ENCODE results near the gene IGSF21.

IGSF21 gene

DNA sequence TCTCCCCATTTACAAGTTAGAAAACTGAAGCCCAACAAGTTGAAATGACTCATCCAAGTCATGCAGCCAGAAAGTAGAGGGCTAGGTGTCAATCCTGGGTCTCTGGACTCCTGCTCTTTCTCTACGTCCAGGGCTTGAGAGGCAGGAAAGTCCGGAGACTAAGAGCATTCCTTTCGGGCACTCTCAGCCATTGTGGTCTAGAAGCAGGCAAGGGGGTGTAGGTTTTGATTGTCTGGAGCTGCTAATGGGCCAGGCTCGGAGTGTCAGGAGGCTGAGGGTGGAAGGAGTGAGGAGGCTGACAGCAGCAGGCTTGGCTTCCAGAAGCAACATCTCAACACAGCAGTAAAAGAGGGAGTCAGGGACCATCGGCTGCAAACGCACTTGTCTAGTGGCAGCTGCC is 265.6 kb downstream of the IGSF21 start:
- DNase-seq = no peak

- no peak for DNase-seq
Observed at GRCh38 chr1:18373882-18374493, 266.4 kb downstream of the IGSF21 start.

GRCh38 chr1:18376661-18377060 is 269.1 kb downstream of the IGSF21 start:
- DNase-seq = no peak

DNA sequence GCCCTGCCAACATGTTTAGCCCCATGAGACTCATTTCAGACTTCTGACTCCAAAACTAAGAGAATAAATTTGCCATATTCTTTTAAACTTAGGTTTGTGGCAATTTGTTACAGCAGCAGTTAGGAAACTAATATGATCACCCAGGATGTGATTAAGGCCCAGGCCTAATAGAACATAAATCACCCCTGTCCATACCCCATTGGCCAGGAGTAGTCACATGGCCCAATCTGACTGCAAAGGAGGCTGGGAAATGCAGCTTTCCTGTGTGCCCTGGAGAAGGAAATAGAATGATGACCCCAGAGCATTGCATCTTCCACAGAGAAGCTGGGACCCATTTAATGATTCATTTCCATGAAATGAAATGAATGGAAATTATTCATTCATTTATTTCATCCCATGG is 272.7 kb downstream of the IGSF21 start:
- DNase-seq = no peak

GRCh38 chr1:18384059-18384458 is 276.5 kb downstream of the IGSF21 start:
- no peak for DNase-seq

DNA sequence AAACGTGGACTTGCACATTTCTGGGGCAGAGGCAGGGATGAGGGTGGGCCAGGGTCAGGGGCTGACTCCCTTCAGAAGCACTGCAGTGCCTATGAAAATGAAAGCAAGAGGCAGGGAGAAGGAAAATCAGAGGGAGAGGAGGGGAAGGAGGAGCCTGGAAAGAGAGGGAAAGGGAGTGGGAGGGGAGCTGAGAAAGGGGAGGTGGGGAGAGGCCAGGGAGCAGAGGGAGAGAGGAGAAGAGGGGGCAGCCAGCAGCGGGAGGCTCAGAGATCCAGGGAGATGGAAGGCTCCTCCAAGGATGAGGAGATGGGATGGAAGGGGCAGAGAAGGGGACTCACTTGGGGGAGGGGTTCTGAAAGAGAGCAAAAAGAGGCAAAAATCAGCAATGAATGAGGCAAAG is 276.9 kb downstream of the IGSF21 start:
- no peak for DNase-seq

DNA sequence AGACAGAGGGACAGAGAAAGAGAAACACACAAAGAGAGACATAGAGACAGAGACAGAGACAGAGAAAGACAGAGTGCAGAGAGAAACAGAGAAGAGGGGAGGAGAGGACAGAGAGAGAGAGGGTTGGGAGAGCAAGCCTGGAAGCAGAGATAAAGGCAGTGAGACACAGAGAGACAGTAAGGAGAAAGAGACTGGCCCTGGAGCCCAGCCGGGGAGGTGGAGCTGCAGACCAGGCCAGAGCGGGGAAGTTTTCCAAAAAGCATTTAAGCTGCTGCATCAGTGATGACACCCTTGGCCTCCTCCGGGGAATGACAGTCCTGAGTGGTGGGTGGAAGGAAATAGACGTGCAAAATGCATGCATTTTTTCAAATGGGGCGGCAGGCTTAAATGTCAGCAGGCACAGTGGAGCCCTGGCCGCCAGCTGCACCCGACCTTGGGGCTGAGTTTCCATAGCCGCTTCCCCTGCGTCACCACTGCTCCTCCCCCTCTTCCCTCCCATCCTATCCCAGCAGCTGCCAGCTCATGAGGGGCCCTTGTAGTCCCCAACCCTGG is 277.7 kb downstream of the IGSF21 start:
- DNase-seq = no peak

- DNase-seq = no peak
Observed at GRCh38 chr1:18386591-18386990, 279.0 kb downstream of the IGSF21 start.

GRCh38 chr1:18387307-18387706 is 279.7 kb downstream of the IGSF21 start:
- DNase-seq = no peak

DNA sequence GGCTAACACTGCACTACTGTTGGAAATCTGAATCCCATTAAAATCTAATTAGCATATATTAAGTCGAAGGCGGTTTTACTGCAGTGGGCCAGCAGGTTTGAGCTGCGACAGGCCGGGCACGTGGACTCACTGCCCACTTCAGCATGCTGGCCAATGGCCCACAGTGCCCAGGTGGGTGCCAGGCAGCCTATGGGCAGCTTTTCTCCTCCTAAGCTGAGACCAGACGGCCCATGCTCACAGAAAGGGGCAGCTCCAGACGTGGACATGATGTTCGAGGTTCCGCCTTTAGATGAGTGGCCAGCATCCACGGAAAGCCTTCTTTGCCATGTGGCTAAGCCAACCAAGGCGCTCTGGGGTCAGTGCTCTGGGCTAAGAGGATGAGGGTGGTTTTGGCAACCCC is 283.4 kb downstream of the IGSF21 start:
- no peak for DNase-seq

DNA sequence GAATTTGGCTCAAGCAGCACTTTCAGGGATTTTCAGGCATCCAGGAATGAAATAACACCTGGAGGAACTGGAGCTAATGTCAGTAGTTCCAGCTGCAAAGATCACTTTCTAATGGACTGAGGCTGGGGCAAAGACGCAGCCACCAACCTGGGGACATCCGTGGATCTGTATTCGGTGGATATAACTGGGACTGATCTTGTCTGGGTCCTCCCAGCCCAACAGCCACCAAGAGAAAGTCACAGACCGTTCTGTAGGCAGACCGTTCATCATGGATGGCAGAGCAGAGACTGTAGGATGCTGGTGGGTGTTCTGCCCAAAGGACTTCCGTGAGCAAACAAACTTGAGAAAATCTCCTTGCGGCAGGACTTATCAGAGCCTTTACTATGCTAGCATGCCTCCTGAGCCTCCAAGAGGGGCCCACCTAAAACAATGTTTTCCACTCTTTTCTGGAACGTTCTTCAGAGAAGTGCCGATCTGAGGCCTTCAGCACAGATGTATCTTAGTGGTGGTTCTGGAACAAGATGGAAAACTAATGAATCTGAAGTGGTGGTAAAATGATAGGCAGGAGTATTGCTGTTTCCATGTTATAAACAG is 287.1 kb downstream of the IGSF21 start:
- DNase-seq = no peak

- DNase-seq = no peak
Observed at GRCh38 chr1:18396247-18396980, 288.8 kb downstream of the IGSF21 start.

DNA sequence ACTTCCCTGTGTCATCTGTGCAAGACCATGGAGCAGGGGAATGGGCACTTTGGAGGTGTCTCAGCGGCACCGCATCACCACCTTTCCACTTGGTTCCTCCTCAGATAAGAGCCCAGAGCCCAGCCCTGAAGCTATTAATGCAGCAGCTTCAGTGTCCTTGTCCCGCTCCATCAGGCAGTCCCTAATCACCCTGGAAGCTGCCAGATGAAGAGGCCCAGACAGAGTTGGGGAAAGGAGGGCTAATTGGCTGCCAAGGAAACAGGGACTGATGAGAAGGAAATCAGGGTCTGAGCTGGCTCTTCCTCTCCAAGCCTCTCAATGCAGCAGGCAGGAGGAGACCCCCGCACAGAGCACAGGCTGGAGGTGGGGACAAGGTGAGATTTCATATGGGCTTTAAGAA is 290.0 kb downstream of the IGSF21 start:
- no peak for DNase-seq

DNA sequence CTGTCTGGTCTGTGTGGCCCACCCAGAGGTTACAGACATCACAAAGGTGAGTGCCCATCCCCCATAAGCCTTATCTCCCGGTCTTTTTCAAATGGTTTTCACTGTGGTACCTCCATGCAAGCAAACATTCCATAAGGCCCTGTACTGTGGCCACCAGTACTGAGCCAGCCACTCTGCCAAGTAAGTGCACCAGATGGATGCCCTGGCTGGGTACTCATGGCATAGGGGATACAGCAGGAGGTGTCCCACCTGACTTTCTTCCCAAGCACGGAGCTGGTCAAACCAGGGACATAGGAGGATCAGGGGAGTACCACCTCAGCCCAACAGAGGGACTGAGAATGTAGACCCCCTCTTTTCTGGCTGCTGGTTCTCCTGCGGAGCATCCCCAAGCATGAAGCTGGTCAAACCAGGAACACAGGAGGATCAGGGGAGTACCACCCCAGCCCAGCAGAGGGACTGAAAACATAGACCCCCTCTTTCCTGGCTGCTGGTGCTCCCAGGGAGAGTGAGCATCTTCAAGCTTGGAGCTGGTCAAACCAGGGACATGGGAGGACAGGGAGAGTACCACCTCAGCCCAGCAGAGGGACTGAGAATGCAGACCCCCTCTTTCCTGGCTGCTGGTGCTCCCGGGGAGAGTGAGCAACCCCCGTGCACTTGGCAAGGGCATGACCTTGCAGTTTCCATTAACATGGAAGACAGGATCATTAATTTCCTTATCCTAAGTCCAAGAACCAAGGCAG is 291.4 kb downstream of the IGSF21 start:
- DNase-seq = no peak

GRCh38 chr1:18400347-18401102 is 292.9 kb downstream of the IGSF21 start:
- DNase-seq = no peak

DNA sequence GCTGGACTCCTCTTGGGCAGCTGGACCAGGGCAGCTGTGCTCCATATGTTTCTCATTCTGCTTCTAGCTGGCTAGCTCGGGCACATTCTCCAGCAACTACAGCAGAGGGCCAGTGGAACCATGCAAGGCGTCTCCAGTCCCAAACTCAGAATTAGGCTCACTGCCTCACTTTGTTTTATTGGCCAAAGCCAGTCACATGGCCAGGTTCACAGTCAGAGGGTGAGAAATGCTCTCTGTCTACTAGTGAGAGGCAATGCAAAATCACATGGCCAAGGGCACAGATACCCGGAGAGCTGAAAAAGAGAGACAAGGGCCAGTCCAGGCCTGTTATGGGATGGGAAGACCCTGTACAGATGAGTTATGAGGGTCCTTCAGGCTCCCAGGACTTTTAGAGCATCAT is 294.3 kb downstream of the IGSF21 start:
- DNase-seq = no peak

- no peak for DNase-seq
Observed at GRCh38 chr1:18404460-18404859, 296.9 kb downstream of the IGSF21 start.

DNA sequence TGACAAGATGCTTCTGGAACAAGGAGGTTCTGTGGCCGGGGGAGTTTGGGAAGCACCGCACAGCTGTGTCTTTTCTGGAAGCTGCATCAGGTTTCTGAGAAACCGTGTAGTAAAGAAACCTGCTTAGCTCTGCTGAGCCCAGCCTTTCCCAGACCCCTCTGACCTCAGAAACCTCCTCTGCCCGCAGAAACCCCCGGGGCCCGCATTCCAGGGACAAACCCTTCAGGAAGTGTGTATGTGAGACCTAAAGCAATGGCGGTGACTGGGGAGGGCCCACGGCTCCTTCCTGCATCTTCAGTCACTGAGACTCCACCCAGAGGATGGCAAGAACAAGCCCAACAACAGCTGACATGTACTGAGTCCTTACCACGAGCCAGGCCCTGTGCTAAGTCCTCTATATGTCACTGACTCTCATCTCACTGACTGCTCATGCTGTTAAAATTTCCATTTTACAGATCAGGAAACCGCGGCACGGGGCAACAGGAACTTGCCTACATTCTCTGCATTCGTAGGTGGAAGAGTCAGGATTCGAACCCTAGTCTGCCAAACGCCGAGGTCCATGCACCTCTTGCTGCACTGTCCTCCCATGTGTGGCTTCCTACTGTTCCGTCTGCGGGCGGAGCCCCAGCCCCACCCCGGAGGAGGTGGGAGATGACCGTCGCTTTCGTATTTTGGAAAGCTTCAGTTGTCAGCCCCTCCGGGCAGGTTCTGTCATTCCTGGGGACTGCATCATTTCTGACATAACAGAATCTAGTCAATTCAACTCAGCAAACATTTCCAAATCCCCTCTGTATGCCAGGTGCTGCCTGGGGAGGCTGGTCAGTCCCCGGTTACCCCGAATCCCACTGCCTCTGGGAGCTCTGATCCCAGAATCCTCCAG is 299.8 kb downstream of the IGSF21 start:
- DNase-seq = no peak

- no peak for DNase-seq
Observed at GRCh38 chr1:18408656-18409370, 301.2 kb downstream of the IGSF21 start.

DNA sequence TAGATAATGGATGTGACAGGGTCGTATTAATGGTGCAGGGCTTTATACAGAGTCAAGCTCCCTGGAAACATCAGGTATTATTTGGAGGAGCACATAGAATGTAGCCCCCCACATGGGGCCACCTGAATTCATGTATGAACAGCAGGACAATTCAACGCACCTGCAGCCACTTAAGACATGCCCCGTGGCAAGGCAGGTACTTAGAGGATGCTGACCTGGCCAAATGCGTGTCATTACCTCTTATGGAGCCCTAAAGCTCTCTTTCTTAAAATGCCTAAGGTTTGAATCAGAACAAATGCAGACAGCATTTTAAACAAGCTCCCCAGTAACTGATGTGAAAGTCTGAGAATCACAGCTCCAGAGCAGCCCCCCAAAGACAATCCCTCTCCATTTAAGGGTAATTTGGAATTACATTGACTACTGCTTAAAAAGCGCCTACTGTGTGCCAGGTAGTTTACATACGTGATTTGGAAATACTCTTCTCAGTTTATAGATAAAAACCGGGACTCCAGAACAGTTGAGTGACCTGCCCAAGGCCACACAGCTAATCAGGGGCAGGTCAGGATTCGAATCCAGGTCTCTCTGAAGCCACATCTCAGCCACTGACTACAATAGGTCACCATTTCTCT is 302.1 kb downstream of the IGSF21 start:
- DNase-seq = no peak

All from CD4-positive, alpha-beta T cell treated with Interleukin-17A for 4 hours (primary cell).